GM21529 (cell line): ENCODE data around the gene QRFP.
"Not testable (repeated sequence)": the region's sequence is repeated elsewhere in the genome, so short reads cannot be mapped to it uniquely, and the experiment has no call there.

Experiments used
- ATAC-seq: cut with Tn5 transposase; IDR thresholded peaks from one replicate; pipeline ENCODE4 v1.9.1; 2021; ENCODE audit not compliant: unreplicated experiment

The QRFP gene

GRCh38 chr9:130920762-130921299, 24.2 kb upstream of the QRFP start:
- no peak for ATAC-seq

- ATAC-seq = no peak
Measured at GRCh38 chr9:130920233-130920632, 23.6 kb upstream of the QRFP start.

- ATAC-seq = no peak
Measured at GRCh38 chr9:130919559-130920145, 23.0 kb upstream of the QRFP start.

GRCh38 chr9:130918826-130919558, 22.4 kb upstream of the QRFP start:
- ATAC-seq = no peak

GRCh38 chr9:130918101-130918825, 21.7 kb upstream of the QRFP start:
- ATAC-seq = no peak

GRCh38 chr9:130917168-130917960, 20.8 kb upstream of the QRFP start:
- ATAC-seq = no peak

- no peak for ATAC-seq
Measured at GRCh38 chr9:130915096-130915447, 18.5 kb upstream of the QRFP start.

- ATAC-seq = no peak
Measured at GRCh38 chr9:130914417-130915095, 17.9 kb upstream of the QRFP start.

- ATAC-seq = no peak
Measured at GRCh38 chr9:130913599-130914416, 17.2 kb upstream of the QRFP start.

GRCh38 chr9:130912932-130913598, 16.5 kb upstream of the QRFP start:
- no peak for ATAC-seq

- ATAC-seq = no peak
Measured at GRCh38 chr9:130911254-130912049, 14.8 kb upstream of the QRFP start.

- not testable (repeated sequence) for ATAC-seq
Measured at GRCh38 chr9:130910670-130911069, 14.1 kb upstream of the QRFP start.

GRCh38 chr9:130910041-130910440, 13.4 kb upstream of the QRFP start:
- ATAC-seq = not testable (repeated sequence)

GRCh38 chr9:130908878-130909355, 12.3 kb upstream of the QRFP start:
- no peak for ATAC-seq

GRCh38 chr9:130908146-130908877, 11.7 kb upstream of the QRFP start:
- ATAC-seq = no peak

GRCh38 chr9:130906735-130907416, 10.3 kb upstream of the QRFP start:
- no peak for ATAC-seq
